Keratinocyte (primary cell): ENCODE results near the gene TRIM47. TPM values are rescaled to one million over a fixed set of nuclear protein-coding genes. Genes with fewer than 3 reads are reported as not detected.

Experiments used
- DNase-seq: peaks from one replicate; pipeline ENCODE4 v3.0.0-alpha.2; 2011; ENCODE audit warnings: low read depth, missing footprints, low spot score
- FAIRE-seq: peaks from 2 replicates; lab custom pipeline; 2011; peaks lifted over from hg19 to GRCh38; lab: Jason Lieb, UNC
- H2AFZ ChIP-seq: 2 replicates; pipeline ENCODE4 v1.6.0; 2012; ENCODE audit warnings: low read length, control low read depth, inconsistent platforms; ENCODE audit not compliant: control insufficient read depth
- H3K27ac ChIP-seq: 2 replicates; pipeline ENCODE4 v1.5.1; 2011; ENCODE audit warnings: low read length; ENCODE audit not compliant: control insufficient read depth, insufficient read depth
- H3K27me3 ChIP-seq: 3 replicates; pipeline ENCODE4 v1.6.0; 2011; ENCODE audit warnings: low read length; ENCODE audit not compliant: control insufficient read depth, insufficient read depth; ENCODE audit errors: extremely low read depth
- H3K36me3 ChIP-seq, 2 experiments: 2 replicates in 1 of 2; 3 replicates in 1 of 2; pipeline ENCODE4 v1.5.1; 2011; ENCODE audit warnings: low read length in 2 of 2, mild to moderate bottlenecking in 1 of 2; ENCODE audit not compliant: control insufficient read depth in 2 of 2, insufficient read depth in 2 of 2; ENCODE audit errors: extremely low read depth in 1 of 2
- H3K4me1 ChIP-seq: 3 replicates; pipeline ENCODE4 v1.5.1; 2011; ENCODE audit warnings: low read length; ENCODE audit not compliant: control insufficient read depth, insufficient read depth; ENCODE audit errors: extremely low read depth
- H3K4me2 ChIP-seq: 3 replicates; pipeline ENCODE4 v1.6.0; 2011; ENCODE audit warnings: low read depth, low read length; ENCODE audit not compliant: control insufficient read depth, insufficient read depth; ENCODE audit errors: extremely low read depth
- H3K4me3 ChIP-seq, 3 experiments: fragments of 200-600 bp in 1 of 3; sonication (generic) in 1 of 3; 2 replicates in 2 of 3; 3 replicates in 1 of 3; pipeline ENCODE4 v1.5.1; 2011 to 2016; ENCODE audit warnings: low read length in 3 of 3, mild to moderate bottlenecking in 3 of 3, control low read depth in 2 of 3, inconsistent platforms in 1 of 3, low read depth in 1 of 3, mixed read lengths in 1 of 3, mixed run types in 1 of 3, moderate library complexity in 1 of 3; ENCODE audit not compliant: control insufficient read depth in 2 of 3, insufficient read depth in 2 of 3; ENCODE audit errors: extremely low read depth in 1 of 3
- H3K79me2 ChIP-seq: 2 replicates; pipeline ENCODE4 v1.6.0; 2012; ENCODE audit warnings: low read length; ENCODE audit not compliant: control insufficient read depth, insufficient read depth
- H3K9ac ChIP-seq: 3 replicates; pipeline ENCODE4 v1.6.0; 2011; ENCODE audit warnings: low read length; ENCODE audit not compliant: control insufficient read depth, insufficient read depth; ENCODE audit errors: extremely low read depth
- H3K9me1 ChIP-seq: 3 replicates; pipeline ENCODE4 v1.6.0; 2011; ENCODE audit warnings: low read length; ENCODE audit not compliant: control insufficient read depth, insufficient read depth; ENCODE audit errors: extremely low read depth
- H3K9me3 ChIP-seq: 2 replicates; pipeline ENCODE4 v1.5.1; 2012; ENCODE audit warnings: low read depth, low read length; ENCODE audit not compliant: control insufficient read depth
- H4K20me1 ChIP-seq: 3 replicates; pipeline ENCODE4 v1.6.0; 2011; ENCODE audit warnings: low read length; ENCODE audit not compliant: control insufficient read depth, insufficient read depth; ENCODE audit errors: extremely low read depth
- EZH2 ChIP-seq: IDR thresholded peaks from one replicate; pipeline ENCODE4 v1.6.1; 2012; ENCODE audit warnings: inconsistent platforms, mild to moderate bottlenecking, low read length, moderate library complexity
- dilution Hi-C: fragments of 300-500 bp; cut with MboI; formaldehyde crosslinking; loops from one replicate; pipeline ENCODE4 v1.7.0; 2020; ENCODE audit warnings: low sequenced_read_pairs; ENCODE audit not compliant: extremely low pct_ligation_motif_present
- polyA plus RNA-seq, 5 experiments: library from polyadenylated mRNA; depleted of rRNA in 3 of 5; stranded (reverse) in 3 of 5; stranded (forward) in 1 of 5; unstranded in 1 of 5; fragments of >200 nt; gene quantifications; 1 replicate in 1 of 5; 2 replicates in 3 of 5; 3 replicates in 1 of 5; pipeline versions ENCODE4 v1.2.1 to v1.2.3, GENCODE V29; 2011 to 2012; ENCODE audit warnings: missing spikeins in 2 of 5, low read depth in 1 of 5, low replicate concordance in 1 of 5
- TF ChIP-seq, protein P1 (sequence below), 3 experiments: IDR thresholded peaks in 1 of 3; conservative IDR thresholded peaks in 1 of 3; optimal IDR thresholded peaks in 1 of 3; 2 replicates in 2 of 3; 3 replicates in 1 of 3; pipeline versions ENCODE3 to v1.5.1; 2011; ENCODE audit warnings: low read length in 3 of 3, mild to moderate bottlenecking in 3 of 3, moderate library complexity in 2 of 3, control low read depth in 1 of 3, inconsistent platforms in 1 of 3; ENCODE audit not compliant: insufficient read depth in 2 of 3; ENCODE audit errors: extremely low read depth in 1 of 3

The TRIM47 gene
- polyA plus RNA-seq, 1 donor (not counting 4 experiments of a cell fraction or from before 2014, with no cell fraction given): 9.4 TPM

DNA sequence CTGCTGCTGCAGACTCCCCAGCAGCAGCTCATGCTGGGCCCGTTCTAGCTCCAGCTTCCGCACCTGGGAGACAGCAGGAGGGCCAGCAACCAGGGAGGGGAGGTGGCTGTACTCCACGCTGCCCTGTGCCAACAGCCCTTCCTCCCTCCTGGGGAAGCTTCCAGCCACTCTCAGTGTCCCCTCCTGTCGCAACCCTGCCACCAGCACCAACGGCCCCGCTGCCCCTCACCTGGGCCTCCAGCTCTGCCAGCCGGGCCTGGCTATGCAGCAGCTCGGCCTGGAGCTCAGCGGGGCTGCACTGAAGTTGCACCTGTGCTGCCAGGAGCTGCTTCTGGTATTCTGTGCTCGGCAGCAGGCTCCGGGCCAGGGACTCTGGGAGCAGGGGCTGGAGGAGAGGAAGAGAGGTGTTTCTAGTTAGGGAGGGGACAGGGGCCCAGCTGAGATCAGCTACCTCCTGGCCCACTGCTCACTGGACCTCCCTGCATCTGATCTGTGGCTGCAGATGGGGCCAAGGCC, 41.7 kb upstream of the TRIM47 start:
- no peak for DNase-seq
- H3K27ac ChIP-seq: no peak overlapping the region
- dilution Hi-C loops: no loop called here
- FAIRE-seq: no peak
- H3K36me3 ChIP-seq: peaks cover 0 to 4% of the 10 kb centered on the region in 2 experiments
- H3K27me3 ChIP-seq: no peaks in the 10 kb centered on the region
- H3K79me2 ChIP-seq: no peaks in the 10 kb centered on the region
- no peaks in the 10 kb centered on the region for H4K20me1 ChIP-seq
- H3K9ac ChIP-seq: no peak overlapping the region
- no peaks in the 10 kb centered on the region for H3K9me1 ChIP-seq
- TF ChIP-seq, protein P1, sequence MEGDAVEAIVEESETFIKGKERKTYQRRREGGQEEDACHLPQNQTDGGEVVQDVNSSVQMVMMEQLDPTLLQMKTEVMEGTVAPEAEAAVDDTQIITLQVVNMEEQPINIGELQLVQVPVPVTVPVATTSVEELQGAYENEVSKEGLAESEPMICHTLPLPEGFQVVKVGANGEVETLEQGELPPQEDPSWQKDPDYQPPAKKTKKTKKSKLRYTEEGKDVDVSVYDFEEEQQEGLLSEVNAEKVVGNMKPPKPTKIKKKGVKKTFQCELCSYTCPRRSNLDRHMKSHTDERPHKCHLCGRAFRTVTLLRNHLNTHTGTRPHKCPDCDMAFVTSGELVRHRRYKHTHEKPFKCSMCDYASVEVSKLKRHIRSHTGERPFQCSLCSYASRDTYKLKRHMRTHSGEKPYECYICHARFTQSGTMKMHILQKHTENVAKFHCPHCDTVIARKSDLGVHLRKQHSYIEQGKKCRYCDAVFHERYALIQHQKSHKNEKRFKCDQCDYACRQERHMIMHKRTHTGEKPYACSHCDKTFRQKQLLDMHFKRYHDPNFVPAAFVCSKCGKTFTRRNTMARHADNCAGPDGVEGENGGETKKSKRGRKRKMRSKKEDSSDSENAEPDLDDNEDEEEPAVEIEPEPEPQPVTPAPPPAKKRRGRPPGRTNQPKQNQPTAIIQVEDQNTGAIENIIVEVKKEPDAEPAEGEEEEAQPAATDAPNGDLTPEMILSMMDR (optimal IDR thresholded peaks at IDR 0.05 in 1 of 3, IDR thresholded peaks at IDR 0.05 in 1 of 3, conservative IDR thresholded peaks at IDR 0.05 in 1 of 3; ENCODE audit: extremely low read depth in 1 of 3, insufficient read depth in 2 of 3, low read length in 3 of 3): no peak
- TF ChIP-seq EZH2: no peak
- H3K4me2 ChIP-seq: no peak overlapping the region
- H3K9me3 ChIP-seq: no peaks in the 10 kb centered on the region
- H2AFZ ChIP-seq: no peak overlapping the region
- no peak overlapping the region for H3K4me3 ChIP-seq
- no peaks in the 10 kb centered on the region for H3K4me1 ChIP-seq

DNA sequence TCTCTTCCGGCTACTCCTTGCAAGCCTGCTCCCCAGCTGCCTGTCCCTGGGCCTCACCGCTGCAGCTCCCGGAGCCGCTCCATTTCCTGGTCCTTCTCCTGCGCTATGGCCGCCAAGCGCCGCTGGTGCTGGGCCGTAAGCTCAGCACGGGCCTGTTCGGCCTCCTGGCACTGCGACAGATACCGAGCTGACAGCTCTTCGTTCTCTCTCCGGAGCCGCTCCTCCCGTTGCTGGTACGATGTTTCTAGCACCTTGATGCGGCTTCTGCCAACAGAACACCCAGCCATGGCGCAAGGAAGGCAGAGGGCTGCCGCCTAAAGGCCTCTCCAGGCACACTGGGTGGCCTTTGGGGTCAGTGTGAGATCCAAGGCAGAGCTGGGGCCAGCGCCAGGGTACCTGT, 41.2 kb upstream of the TRIM47 start:
- no peak overlapping the region for H3K27ac ChIP-seq
- no peak overlapping the region for H3K9ac ChIP-seq
- dilution Hi-C loops: no loop called here
- DNase-seq: no peak
- no peaks in the 10 kb centered on the region for H3K9me1 ChIP-seq
- no peak overlapping the region for H3K4me2 ChIP-seq
- H3K79me2 ChIP-seq: no peaks in the 10 kb centered on the region
- TF ChIP-seq, protein P1 (optimal IDR thresholded peaks at IDR 0.05 in 1 of 3, IDR thresholded peaks at IDR 0.05 in 1 of 3, conservative IDR thresholded peaks at IDR 0.05 in 1 of 3; ENCODE audit: extremely low read depth in 1 of 3, insufficient read depth in 2 of 3, low read length in 3 of 3): no peak
- no peak for TF ChIP-seq EZH2
- H2AFZ ChIP-seq: no peak overlapping the region
- H4K20me1 ChIP-seq: no peaks in the 10 kb centered on the region
- H3K9me3 ChIP-seq: no peaks in the 10 kb centered on the region
- H3K36me3 ChIP-seq: peaks cover 0 to 5% of the 10 kb centered on the region in 2 experiments
- H3K27me3 ChIP-seq: no peaks in the 10 kb centered on the region
- no peaks in the 10 kb centered on the region for H3K4me1 ChIP-seq
- H3K4me3 ChIP-seq: no peak overlapping the region
- no peak for FAIRE-seq
